K562 (cell line): Measurements from ENCODE around the gene ETV4. TPM values are rescaled to one million over a fixed set of nuclear protein-coding genes. Genes with fewer than 3 reads are reported as not detected.

ENCODE experiments used
- ATAC-seq: fragments of 200-7000 bp; cut with Tn5 transposase; 3 replicates; pipeline ENCODE4 v1.9.1; 2020; ENCODE audit warnings: moderate library complexity
- BruUV-seq: library from RNA; stranded (reverse); fragments of 400-500 nt; replicated peaks from 2 replicates; lab custom pipeline; 2021; lab: Mats Ljungman, UMichigan
- CTCF ChIA-PET: fragments of 300-600 bp; formaldehyde crosslinking; extraction: SDS; loops from one replicate; lab custom pipeline; 2021; ENCODE audit warnings: low intra/inter-chr PET ratio; lab: Yijun Ruan, JAX
- POLR2A ChIA-PET: fragments of 300-600, 350-650 bp; sonication (Branson Sonifier 250); formaldehyde crosslinking; extraction: SDS; loops from one replicate; lab custom pipeline; 2021; ENCODE audit warnings: antibody characterized with exemption, inconsistent platforms; lab: Yijun Ruan, JAX
- DNase-seq, 4 experiments: peaks; one replicate each; pipeline versions ENCODE4 v3.0.0 to v3.0.0-alpha.2; 2011 to 2018; ENCODE audit warnings: low spot score in 3 of 4, mixed read lengths in 3 of 4; ENCODE audit errors: extremely low read depth in 1 of 4
- FAIRE-seq: peaks from 2 replicates; lab custom pipeline; 2011; peaks lifted over from hg19 to GRCh38; lab: Jason Lieb, UNC
- H2AFZ ChIP-seq: 2 replicates; pipeline ENCODE4 v1.6.0; 2011; ENCODE audit warnings: low read depth, low read length, control low read depth, inconsistent platforms
- H3K27ac ChIP-seq: fragments of 200-600 bp; 3 replicates; pipeline ENCODE4 v1.8.0; 2011; ENCODE audit warnings: low read depth, mild to moderate bottlenecking, control low read depth, inconsistent platforms, low read length, moderate library complexity, mixed read lengths; ENCODE audit errors: extremely low read depth
- H3K27me3 ChIP-seq, 2 experiments: fragments of 300-600 bp in 1 of 2; 2 replicates in 1 of 2; 3 replicates in 1 of 2; pipeline versions ENCODE4 v1.6.0 to v1.8.0; 2011; ENCODE audit warnings: inconsistent platforms in 2 of 2, low read length in 2 of 2, mild to moderate bottlenecking in 1 of 2, mixed read lengths in 1 of 2, moderate library complexity in 1 of 2; ENCODE audit not compliant: control insufficient read depth in 2 of 2, insufficient read depth in 2 of 2
- H3K36me3 ChIP-seq: fragments of 300-600 bp; 3 replicates; pipeline ENCODE4 v1.8.0; 2011; ENCODE audit warnings: mild to moderate bottlenecking, low read length, inconsistent platforms; ENCODE audit not compliant: control insufficient read depth, insufficient read depth
- H3K4me1 ChIP-seq, 2 experiments: fragments of 200-600 bp in 1 of 2; replicated peaks in 1 of 2; 2 replicates in 1 of 2; 3 replicates in 1 of 2; pipeline versions ENCODE4 v1.5.1 to v1.8.0; 2011; ENCODE audit warnings: inconsistent platforms in 2 of 2, low read length in 2 of 2, mild to moderate bottlenecking in 1 of 2, mixed read lengths in 1 of 2, moderate library complexity in 1 of 2; ENCODE audit not compliant: control insufficient read depth in 2 of 2, insufficient read depth in 2 of 2
- H3K4me2 ChIP-seq: 2 replicates; pipeline ENCODE4 v1.6.1; 2011; ENCODE audit warnings: low read length, control low read depth, inconsistent platforms, mixed read lengths; ENCODE audit not compliant: insufficient read depth
- H3K4me3 ChIP-seq: fragments of 200-600 bp; sonication (generic), shearing (Covaris generic); 2 replicates; pipeline ENCODE4 v1.5.1; 2016; ENCODE audit warnings: control low read depth, inconsistent platforms
- H3K79me2 ChIP-seq: fragments of 200-600 bp; 3 replicates; pipeline ENCODE4 v1.8.0; 2011; ENCODE audit warnings: low read length, inconsistent platforms; ENCODE audit not compliant: control insufficient read depth, insufficient read depth
- H3K9ac ChIP-seq, 2 experiments: 2 replicates each; pipeline versions ENCODE4 v1.6.0 to v1.6.1; 2011; ENCODE audit warnings: low read depth in 2 of 2, low read length in 2 of 2, control low read depth in 1 of 2, inconsistent platforms in 1 of 2, mild to moderate bottlenecking in 1 of 2, mixed read lengths in 1 of 2; ENCODE audit not compliant: insufficient read depth in 1 of 2
- H3K9me1 ChIP-seq: one replicate; pipeline ENCODE4 v1.6.0; 2011; ENCODE audit warnings: inconsistent platforms, mild to moderate bottlenecking, low read length, moderate library complexity; ENCODE audit not compliant: control insufficient read depth, insufficient read depth
- H3K9me3 ChIP-seq: replicated peaks from 2 replicates; pipeline ENCODE4 v1.5.1; 2011; ENCODE audit warnings: low read depth, low read length, inconsistent platforms; ENCODE audit not compliant: control insufficient read depth, insufficient read depth
- H4K20me1 ChIP-seq: replicated peaks from 2 replicates; pipeline ENCODE4 v1.6.1; 2011; ENCODE audit warnings: low read length, inconsistent platforms, mixed read lengths; ENCODE audit not compliant: control insufficient read depth, insufficient read depth
- E2F3 ChIP-seq: fragments of 250-450 bp; sonication (Bioruptor Pico); IDR thresholded peaks from 2 replicates; pipeline ENCODE4 v1.4.0; 2020; ENCODE audit warnings: mild to moderate bottlenecking
- ESRRA ChIP-seq: fragments of 450-650 bp; IDR thresholded peaks from 2 replicates; pipeline ENCODE4 v1.6.1; 2014; ENCODE audit warnings: low read depth, mild to moderate bottlenecking, moderate library complexity, borderline replicate concordance
- SNRNP70 ChIP-seq: fragments of 200-400 bp; formaldehyde crosslinking; optimal IDR thresholded peaks from 2 replicates; pipeline ENCODE3; 2017; ENCODE audit warnings: low read depth, low read length
- TFAP4 ChIP-seq: sonication (generic); formaldehyde crosslinking; IDR thresholded peaks from 2 replicates; pipeline ENCODE4 v1.8.0; 2022; ENCODE audit warnings: missing genetic modification reagents, mild to moderate bottlenecking, moderate library complexity, borderline replicate concordance
- ZNF143 ChIP-seq: sonication (generic); formaldehyde crosslinking; IDR thresholded peaks from 2 replicates; pipeline ENCODE4 v1.9.0; 2022; ENCODE audit warnings: mild to moderate bottlenecking, missing genetic modification reagents
- WGBS: fragments of 100-300 bp; shearing (Covaris generic); methylation state at CpG from one replicate; pipeline ENCODE4 v1.1.6; 2016; ENCODE audit warnings: low coverage, mixed read lengths; ENCODE audit not compliant: insufficient coverage; ENCODE audit errors: missing lambda C conversion rate; 5-methylcytosine and 5-hydroxymethylcytosine counted together
- in situ Hi-C: fragments of 300-500 bp; cut with MboI; formaldehyde crosslinking; loops from 4 replicates; pipeline ENCODE4 v1.15.0; 2018; ENCODE audit warnings: inconsistent platforms, mixed read lengths
- intact Hi-C: fragments of 100-400 bp; cut with micrococcal nuclease; formaldehyde crosslinking; loops from 2 replicates; pipeline ENCODE4 v1.14.2; 2022
- polyA plus RNA-seq, 8 experiments: library from polyadenylated mRNA; depleted of rRNA in 4 of 8; stranded (reverse) in 5 of 8; unstranded in 3 of 8; fragments of >200 nt; fragmentation: Nextera tagmentation in 2 of 8; fragmentation: Illumina TruSeq in 1 of 8; extraction: Ambion mirVana in 2 of 8; extraction: Trizol in 1 of 8; gene quantifications; 2 replicates each; pipeline versions ENCODE4 v1.2.1 to v1.2.3, GENCODE V29; 2011 to 2014; ENCODE audit warnings: inconsistent platforms in 1 of 8, missing spikeins in 1 of 8
- total RNA-seq, 7 experiments: library from RNA; depleted of rRNA in 6 of 7; stranded (reverse); fragments of >200 nt in 6 of 7; fragmentation: Illumina TruSeq in 2 of 7; extraction: Trizol in 2 of 7; gene quantifications; 2 replicates each; pipeline versions ENCODE4 v1.2.1 to v1.2.3, GENCODE V29; 2011 to 2021; ENCODE audit warnings: low replicate concordance in 1 of 7

Gene ETV4
- total and polyA plus RNA-seq, 9 of the 15 experiments (the other 6 are each of a cell fraction or from before 2014, with no cell fraction given) = 5.5 to 66.3 (median 28.2) TPM

DNA sequence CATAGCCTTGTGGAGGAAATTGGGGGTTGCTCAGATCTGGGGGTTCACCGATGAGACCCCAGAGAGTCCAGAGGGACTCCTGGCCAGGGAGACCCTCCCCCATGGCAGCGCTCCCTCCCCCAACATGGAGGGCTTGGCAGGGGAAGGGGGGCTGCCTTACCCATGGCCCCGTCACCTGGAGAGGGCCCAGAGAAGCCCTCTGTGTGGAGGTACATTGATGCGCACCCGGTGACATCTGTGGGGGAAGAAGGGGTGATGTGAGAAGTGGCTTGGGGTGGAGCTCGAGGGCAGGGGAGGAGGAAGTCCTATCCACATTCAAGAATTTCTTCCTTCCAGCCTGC lies 16.2 kb downstream of the ETV4 start:
- no peaks in the 10 kb centered on the region for H3K27me3 ChIP-seq
- in situ Hi-C loops = no loop called here
- peaks cover 5% of the 10 kb centered on the region for H3K9me1 ChIP-seq
- POLR2A ChIA-PET = interaction anchor here (1.0 to 2.2 kb wide), 2 partner anchors 8 to 17 kb away, joined by 6 to 7 read pairs; partner anchors contain the start of gene ETV4
- H3K4me2 ChIP-seq = peak overlapping the region; percentile 72; the same call in 1 of the 2 replicates
- H3K36me3 ChIP-seq = peaks cover 68% of the 10 kb centered on the region
- peaks cover 25 to 27% of the 10 kb centered on the region in 2 experiments for H3K4me1 ChIP-seq
- peak; percentile 8 for ATAC-seq
- peak overlapping the region; percentile 88 for H3K27ac ChIP-seq
- BruUV-seq = no TSS peak
- no peak overlapping the region for H3K4me3 ChIP-seq
- FAIRE-seq = no peak
- CTCF ChIA-PET = no interaction called here
- DNase-seq = peak in 1 of 4 experiments; percentile 28
- intact Hi-C loops = no loop called here
- no peak for TF ChIP-seq ZNF143 (CRISPR knock-in tag)
- no peak for TF ChIP-seq SNRNP70
- peak; percentile 1; the same call in 1 of the 2 replicates for TF ChIP-seq ESRRA
- TF ChIP-seq E2F3 = no peak
- TF ChIP-seq TFAP4 (CRISPR knock-in tag) = no peak
- 0 out of 2 replicates have a peak, but pooled peaks cover 3% of the 10 kb centered on the region for H4K20me1 ChIP-seq
- 77% methylated on average over 6 of the region's 6 CpGs for WGBS
- H3K9me3 ChIP-seq = no peaks in the 10 kb centered on the region
- peak overlapping the region; percentile 66 to 86; a peak in 3 of 4 replicates for H3K9ac ChIP-seq
- no peaks in the 10 kb centered on the region for H3K79me2 ChIP-seq
- peak overlapping the region; percentile 94 for H2AFZ ChIP-seq
